ENCODE data around the gene ERCC4.

ERCC4 gene

DNA sequence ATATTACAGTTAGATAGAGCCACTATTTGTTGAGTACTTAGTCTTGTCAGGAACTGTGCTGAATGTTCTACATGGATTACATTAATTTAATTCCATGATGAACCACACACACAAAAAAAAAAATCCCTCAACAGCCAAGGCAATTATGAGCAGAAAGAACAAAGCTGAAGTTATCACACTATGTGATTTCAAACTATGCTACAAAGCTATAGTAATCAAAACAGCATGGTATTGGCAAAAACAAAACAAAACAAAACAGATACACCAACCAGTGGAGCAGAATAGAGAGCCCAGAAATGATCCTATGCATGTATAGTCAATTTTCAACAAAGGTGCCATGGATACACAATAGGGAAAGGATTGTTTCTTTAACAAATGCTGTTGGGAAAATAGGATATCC lies 8.1 kb upstream of the ERCC4 start:
- no peak for DNase-seq

DNA sequence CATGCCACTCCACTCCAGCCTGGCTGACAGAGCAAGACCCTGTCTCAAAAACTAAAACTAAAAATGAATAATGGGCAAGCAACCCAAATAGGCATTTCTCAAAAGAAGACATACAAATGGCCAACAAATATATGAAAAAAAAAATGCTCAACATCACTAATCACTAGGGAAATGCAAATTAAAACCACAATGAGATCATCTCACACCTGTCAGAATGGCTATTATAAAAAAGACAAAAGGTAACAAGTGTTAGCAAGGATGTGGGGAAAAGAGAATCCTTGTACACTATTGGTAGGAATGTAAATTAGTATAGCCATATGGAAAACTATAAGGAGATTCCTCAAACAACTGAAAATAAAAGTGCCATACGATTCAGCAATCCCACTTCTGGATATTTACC lies 7.1 kb upstream of the ERCC4 start:
- no peak for DNase-seq

GRCh38 chr16:13913374-13914292 lies 6.3 kb upstream of the ERCC4 start:
- DNase-seq = no peak

DNA sequence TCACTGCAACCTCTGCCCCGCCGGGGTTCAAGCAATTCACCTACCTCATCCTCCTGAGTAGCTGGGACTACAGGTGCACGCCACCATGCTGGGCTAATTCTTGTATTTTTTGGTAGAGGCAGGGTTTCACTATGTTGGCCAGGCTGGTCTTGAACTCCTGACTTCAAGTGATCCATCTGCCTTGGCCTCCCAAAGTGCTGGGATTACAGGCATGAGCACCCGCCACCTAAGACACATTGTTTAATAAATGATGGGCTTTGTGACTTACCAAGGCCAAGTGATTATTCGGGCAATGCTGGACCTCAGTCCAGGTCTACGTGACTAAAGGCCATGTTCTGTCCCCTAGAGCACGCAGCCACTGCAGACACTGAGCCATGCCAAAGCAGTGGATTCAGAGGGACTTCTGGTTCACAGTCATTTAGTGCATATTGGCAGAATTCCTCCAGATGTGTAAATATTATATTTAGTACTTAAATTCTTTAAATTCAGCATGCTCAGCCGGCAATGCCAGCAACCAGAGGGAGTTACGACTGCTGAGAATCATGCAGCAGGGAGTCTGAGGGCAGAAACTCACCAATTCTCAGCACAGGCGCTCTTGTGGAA lies 4.8 kb upstream of the ERCC4 start:
- no peak for DNase-seq

DNA sequence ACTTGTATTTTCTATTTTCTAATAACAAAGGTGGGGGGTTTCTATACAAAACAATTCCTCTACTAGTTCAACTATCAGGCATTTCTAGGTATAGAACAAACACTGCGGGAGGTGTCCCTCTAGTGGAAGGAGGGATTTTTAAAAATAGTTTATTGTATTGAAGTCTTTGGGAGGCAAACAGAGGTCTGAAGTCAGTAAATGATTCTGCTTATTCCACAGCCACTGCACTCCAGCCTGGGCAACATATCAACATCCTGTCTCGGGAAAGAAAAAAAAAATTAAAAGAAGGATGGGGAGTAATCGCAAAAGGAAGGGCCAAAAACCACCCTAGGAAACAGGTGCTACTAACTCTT lies 648 bp upstream of the ERCC4 start:
- peak in 2 of 3 experiments; percentile 9 to 88 for DNase-seq

DNA sequence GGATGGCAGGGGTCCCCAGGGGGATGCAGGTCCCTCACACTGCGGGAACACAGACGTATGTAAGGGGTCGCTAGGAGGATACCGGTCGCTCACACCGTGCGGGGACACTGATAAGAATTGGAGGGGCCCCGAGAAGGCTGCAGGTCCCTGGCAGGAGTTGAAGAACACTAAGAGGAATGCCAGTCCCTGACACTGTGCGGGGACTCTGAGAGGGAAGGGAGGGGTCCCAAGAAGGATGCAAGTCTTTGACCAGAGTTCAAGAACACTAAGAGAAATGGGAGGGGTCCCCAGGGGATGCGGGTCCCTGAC lies 510 bp downstream of the ERCC4 start:
- no peak for DNase-seq

DNA sequence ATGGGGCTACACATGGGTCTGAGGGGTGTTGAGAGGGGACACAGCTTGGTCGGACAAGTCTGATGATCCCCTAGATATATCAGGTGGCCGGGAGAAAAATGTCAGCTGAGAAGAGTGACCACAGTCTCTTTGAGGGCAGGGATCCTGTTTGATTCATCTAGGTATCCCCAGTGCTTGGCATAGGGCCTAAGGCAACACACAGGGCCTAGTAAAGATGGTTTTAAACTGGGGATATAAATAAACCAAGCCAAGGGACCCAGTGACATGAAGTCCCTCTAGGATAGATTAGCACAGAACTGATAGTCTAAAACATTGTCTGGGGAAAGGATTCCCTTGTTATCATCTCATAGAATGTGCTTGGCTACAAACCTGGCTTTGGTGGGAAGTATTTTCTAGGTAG lies 1.4 kb downstream of the ERCC4 start:
- no peak for DNase-seq

GRCh38 chr16:13923703-13924298 lies 3.8 kb downstream of the ERCC4 start:
- DNase-seq = peak; percentile 32 to 78 (median 39)

DNA sequence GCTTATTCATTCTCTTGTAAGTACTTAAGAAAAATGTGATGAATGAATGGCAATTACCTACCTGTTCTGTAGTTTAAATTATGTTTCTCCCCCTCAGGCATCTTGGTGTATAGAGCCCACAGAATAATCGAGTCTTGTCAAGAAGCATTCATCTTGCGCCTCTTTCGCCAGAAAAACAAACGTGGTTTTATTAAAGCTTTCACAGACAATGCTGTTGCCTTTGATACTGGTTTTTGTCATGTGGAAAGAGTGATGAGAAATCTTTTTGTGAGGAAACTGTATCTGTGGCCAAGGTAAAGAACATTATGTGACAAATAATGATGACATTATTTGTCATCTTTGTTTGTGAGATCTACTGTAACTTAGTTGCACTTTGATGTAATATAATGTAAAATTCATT lies 6.5 kb downstream of the ERCC4 start:
- DNase-seq = peak in 1 of 3 experiments; percentile 61

- DNase-seq = no peak
Measured at GRCh38 chr16:13926891-13927290, 6.9 kb downstream of the ERCC4 start.

DNA sequence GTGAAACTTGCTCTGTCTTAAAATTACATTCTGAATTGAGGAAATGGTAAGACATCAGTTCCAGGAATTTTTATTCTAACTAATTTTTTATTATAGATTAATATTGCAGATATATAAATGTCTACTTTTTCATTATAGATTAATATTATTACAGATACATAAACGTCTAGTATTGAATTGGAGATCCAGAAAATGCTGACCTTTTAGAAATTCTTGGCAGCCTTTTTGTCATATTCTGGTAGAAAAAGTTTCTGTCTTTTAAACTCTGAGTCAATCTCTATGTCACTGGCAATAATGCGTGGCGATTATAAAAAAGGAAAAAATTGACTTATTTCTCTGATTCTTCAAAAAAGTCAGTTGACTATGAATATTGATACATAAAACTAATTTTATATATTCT lies 8.7 kb downstream of the ERCC4 start:
- DNase-seq = no peak

DNA sequence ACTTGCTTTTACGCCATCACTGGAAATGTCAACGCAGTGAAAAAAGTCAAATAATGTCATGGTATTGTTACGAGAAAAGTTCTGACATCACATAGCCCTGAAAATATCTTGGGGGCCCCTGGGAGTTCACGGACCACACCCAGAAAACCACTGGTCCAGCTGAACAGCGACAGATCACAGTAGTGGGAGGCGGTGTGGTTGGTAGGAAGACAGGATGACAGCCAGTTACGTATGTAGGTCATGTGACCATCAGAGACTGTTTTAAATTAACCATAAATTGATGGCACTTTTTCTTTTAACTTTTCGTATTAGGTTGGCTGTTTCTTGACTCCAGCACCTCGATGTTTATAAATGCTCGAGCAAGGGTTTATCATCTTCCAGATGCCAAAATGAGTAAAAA lies 11.9 kb downstream of the ERCC4 start:
- DNase-seq = no peak

DNA sequence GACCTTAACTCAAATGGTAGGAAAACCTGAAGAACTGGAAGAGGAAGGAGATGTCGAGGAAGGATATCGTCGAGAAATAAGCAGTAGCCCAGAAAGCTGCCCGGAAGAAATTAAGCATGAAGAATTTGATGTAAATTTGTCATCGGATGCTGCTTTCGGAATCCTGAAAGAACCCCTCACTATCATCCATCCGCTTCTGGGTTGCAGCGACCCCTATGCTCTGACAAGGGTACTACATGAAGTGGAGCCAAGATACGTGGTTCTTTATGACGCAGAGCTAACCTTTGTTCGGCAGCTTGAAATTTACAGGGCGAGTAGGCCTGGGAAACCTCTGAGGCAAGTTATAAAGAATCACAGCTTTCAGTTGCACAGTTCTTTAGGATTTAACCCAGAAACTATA lies 15.5 kb downstream of the ERCC4 start:
- peak in 1 of 3 experiments; percentile 0 for DNase-seq

- DNase-seq = no peak
Measured at GRCh38 chr16:13936155-13936554, 16.2 kb downstream of the ERCC4 start.

DNA sequence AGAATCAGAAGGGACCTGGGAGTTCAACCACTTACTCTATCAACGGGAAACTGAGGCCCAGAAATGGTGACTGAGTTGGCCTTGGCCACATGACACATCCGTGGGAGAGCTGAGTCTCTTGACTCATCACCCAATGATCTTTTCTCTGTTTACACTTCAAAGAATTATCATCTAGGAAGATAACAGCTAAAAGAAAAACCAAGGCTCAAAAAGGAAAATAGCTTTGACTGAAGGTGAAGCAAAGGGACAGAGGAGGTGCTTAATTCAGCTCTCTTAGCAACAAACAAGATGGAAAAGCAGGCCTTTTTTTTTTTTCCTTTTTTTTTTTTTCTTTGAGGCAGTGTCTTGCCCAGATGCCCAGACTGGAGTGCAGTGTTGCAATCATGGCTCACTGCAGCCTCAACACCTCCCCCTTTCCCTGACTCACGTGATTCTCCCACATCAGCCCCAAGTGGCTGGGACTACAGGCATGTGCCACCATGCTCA lies 16.7 kb downstream of the ERCC4 start:
- DNase-seq = no peak

DNA sequence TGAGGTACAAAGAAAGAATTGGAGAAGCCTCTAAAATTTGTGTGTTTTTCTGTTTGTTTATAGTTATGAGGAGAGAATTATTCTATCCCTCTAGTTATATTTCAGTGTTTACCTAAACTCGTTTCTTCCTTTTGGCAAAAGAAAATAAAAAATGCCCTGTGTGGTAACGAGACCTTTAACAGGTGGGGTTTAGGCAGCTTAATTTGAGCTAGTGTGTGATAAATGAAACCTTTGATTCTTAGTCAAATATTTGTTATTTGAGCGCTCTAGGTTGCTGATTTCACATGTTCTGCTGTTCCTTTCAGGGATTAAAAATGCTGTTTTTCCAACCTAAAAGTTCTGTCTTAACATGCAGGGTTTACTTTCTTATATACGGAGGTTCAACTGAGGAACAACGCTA lies 17.5 kb downstream of the ERCC4 start:
- DNase-seq = no peak

DNA sequence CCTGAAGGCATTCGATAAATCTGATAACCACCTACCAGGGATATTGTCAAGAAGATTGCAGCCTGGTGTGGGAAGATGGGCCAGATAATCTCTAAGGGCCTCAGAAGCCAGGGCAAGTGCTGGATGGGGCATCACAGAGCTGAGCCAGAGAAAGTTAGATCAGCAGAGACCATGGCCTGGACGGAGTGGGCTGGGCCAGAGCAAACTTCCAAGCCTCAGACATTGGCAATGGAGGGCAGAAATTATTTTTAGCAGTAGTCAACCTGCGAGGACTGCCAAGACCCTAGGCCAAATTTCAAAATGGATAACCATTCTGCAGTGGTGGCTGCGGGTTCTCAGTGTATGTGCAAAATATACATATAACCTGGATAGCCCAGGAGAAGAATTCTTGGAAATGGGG lies 18.5 kb downstream of the ERCC4 start:
- no peak for DNase-seq

DNA sequence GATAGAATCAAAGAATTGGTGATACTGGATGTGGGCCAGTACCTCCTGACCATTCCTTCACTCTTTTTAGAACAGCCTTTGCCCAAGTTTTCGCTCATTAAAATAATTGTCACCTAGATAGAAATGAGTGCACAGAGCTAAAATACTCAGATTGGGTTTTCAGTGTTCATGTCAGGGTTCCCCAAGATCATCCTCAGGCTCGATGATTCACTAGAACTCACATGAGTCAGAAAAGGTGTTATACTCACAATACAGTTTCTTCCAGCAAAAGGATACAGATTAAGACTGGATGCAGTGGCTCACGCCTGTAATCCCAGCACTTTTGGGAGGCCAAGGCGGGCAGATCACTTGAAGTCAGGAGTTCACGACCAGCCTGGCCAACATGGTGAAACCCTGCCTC lies 19.9 kb downstream of the ERCC4 start:
- DNase-seq = no peak

GRCh38 chr16:13940397-13940933 lies 20.5 kb downstream of the ERCC4 start:
- DNase-seq = no peak

DNA sequence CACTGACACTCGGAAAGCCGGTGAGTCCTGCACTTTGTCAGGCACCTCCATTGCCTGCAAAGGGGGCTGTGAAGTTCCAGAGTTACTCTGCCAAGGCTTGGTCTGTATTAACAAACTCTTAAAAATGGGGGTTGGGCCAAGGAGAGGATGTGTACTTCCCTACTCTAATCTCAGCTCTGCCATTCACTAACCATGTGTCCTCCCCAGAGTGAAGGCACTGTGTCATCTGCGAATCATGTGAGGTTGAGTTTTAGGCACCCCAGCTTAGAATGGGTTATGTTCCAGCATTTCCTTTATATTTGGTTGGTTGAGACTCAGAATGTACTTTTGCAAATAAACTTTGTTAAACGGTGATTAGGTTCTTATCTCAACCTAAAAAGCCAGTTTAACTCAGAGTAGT lies 24.9 kb downstream of the ERCC4 start:
- no peak for DNase-seq

GRCh38 chr16:13945744-13946485 lies 26.0 kb downstream of the ERCC4 start:
- no peak for DNase-seq

GRCh38 chr16:13948086-13948485 lies 28.1 kb downstream of the ERCC4 start:
- no peak for DNase-seq
